GM19455 (cell line): ENCODE measurements around the gene LRRC15.

Experiments
- ATAC-seq: cut with Tn5 transposase; IDR thresholded peaks from one replicate; pipeline ENCODE4 v1.9.1; 2021; ENCODE audit not compliant: unreplicated experiment

Gene LRRC15

GRCh38 chr3:194369522-194370279 lies at the start of gene LRRC15:
LRRC15 (minus strand) TSS chr3:194369743; CDS start chr3:194361043, 8,700 bp downstream.
- ATAC-seq = no peak

GRCh38 chr3:194418671-194419070 lies 49.1 kb upstream of the LRRC15 start:
- ATAC-seq = no peak

- no peak for ATAC-seq
Measured at GRCh38 chr3:194407423-194407822, 37.9 kb upstream of the LRRC15 start.

GRCh38 chr3:194405766-194406165 lies 36.2 kb upstream of the LRRC15 start:
- ATAC-seq = no peak

GRCh38 chr3:194404365-194405140 lies 35.0 kb upstream of the LRRC15 start:
- no peak for ATAC-seq

- no peak for ATAC-seq
Measured at GRCh38 chr3:194401868-194402329, 32.4 kb upstream of the LRRC15 start.

- ATAC-seq = no peak
Measured at GRCh38 chr3:194401346-194401745, 31.8 kb upstream of the LRRC15 start.

GRCh38 chr3:194399874-194400411 lies 30.4 kb upstream of the LRRC15 start:
- no peak for ATAC-seq

GRCh38 chr3:194399166-194399565 lies 29.6 kb upstream of the LRRC15 start, which contains the start of gene GP5:
GP5 (minus strand) TSS chr3:194399266; CDS start chr3:194398282, 984 bp downstream.
- ATAC-seq = no peak

GRCh38 chr3:194397757-194398312 lies 28.3 kb upstream of the LRRC15 start:
- ATAC-seq = no peak

GRCh38 chr3:194396859-194397756 lies 27.6 kb upstream of the LRRC15 start:
- no peak for ATAC-seq

GRCh38 chr3:194396539-194396858 lies 27.0 kb upstream of the LRRC15 start:
- no peak for ATAC-seq

GRCh38 chr3:194395778-194396538 lies 26.4 kb upstream of the LRRC15 start:
- ATAC-seq = no peak

- ATAC-seq = no peak
Measured at GRCh38 chr3:194395212-194395611, 25.7 kb upstream of the LRRC15 start.

- ATAC-seq = no peak
Measured at GRCh38 chr3:194392576-194392975, 23.0 kb upstream of the LRRC15 start.

GRCh38 chr3:194390835-194391234 lies 21.3 kb upstream of the LRRC15 start:
- no peak for ATAC-seq

GRCh38 chr3:194389269-194389668 lies 19.7 kb upstream of the LRRC15 start:
- no peak for ATAC-seq

- no peak for ATAC-seq
Measured at GRCh38 chr3:194387926-194388418, 18.4 kb upstream of the LRRC15 start.

- ATAC-seq = no peak
Measured at GRCh38 chr3:194387276-194387675, 17.7 kb upstream of the LRRC15 start.

GRCh38 chr3:194386648-194387047 lies 17.1 kb upstream of the LRRC15 start:
- ATAC-seq = no peak
